ENCODE data around the gene PFN3. TPM values are rescaled to one million over a fixed set of nuclear protein-coding genes. Genes with fewer than 3 reads are reported as not detected.

PFN3 gene
- total and polyA plus RNA-seq, 2 of the 13 experiments (the other 11 are each of a cell fraction or from before 2014, with no cell fraction given): not detected

- 0 out of 2 replicates have a peak, but pooled peaks have one; percentile 22 for TF ChIP-seq ZNF3 (CRISPR knock-in tag; IDR thresholded peaks at IDR 0.05)
- peak in 1 of 2 experiments; percentile 74; a peak in 2 of 4 replicates for TF ChIP-seq KLF16 (CRISPR knock-in tag; IDR thresholded peaks at IDR 0.05)
- no peak for TF ChIP-seq ZSCAN5A (CRISPR knock-in tag; IDR thresholded peaks at IDR 0.05; ENCODE audit: borderline replicate concordance)
- peak; percentile 86 for TF ChIP-seq ZNF687 (CRISPR knock-in tag; IDR thresholded peaks at IDR 0.05)
- 0 out of 2 replicates have a peak, but pooled peaks have one; percentile 19 for TF ChIP-seq KDM4B (CRISPR knock-in tag; IDR thresholded peaks at IDR 0.05)
- TF ChIP-seq KDM2A (CRISPR knock-in tag; IDR thresholded peaks at IDR 0.05; ENCODE audit: borderline replicate concordance, low read depth): peak; percentile 77
- TF ChIP-seq BATF2 (CRISPR knock-in tag; IDR thresholded peaks at IDR 0.05): no peak
- TF ChIP-seq CREB1 (IDR thresholded peaks at IDR 0.05): peak; percentile 70
- peak; percentile 88 for TF ChIP-seq CREB1 (CRISPR knock-in tag; IDR thresholded peaks at IDR 0.05)
- TF ChIP-seq XRCC5 (optimal IDR thresholded peaks at IDR 0.05; ENCODE audit: low read length): peak; percentile 93
- no peak for TF ChIP-seq NFIC (IDR thresholded peaks at IDR 0.05; ENCODE audit: low read length)
- TF ChIP-seq PAWR (CRISPR knock-in tag; IDR thresholded peaks at IDR 0.05; ENCODE audit: borderline replicate concordance): no peak
- peak; percentile 99 for TF ChIP-seq ELF4 (CRISPR knock-in tag; IDR thresholded peaks at IDR 0.05; ENCODE audit: borderline replicate concordance)
- TF ChIP-seq SNRNP70 (IDR thresholded peaks at IDR 0.05; ENCODE audit: low read depth, low read length): no peak
- peak; percentile 28 for TF ChIP-seq IKZF4 (CRISPR knock-in tag; IDR thresholded peaks at IDR 0.05; ENCODE audit: borderline replicate concordance, low read depth, not compliant biosample characterization)
- peak; percentile 48; the same call in 1 of the 2 replicates for TF ChIP-seq ZNF580 (CRISPR knock-in tag; IDR thresholded peaks at IDR 0.05; ENCODE audit: borderline replicate concordance, low read depth)
- TF ChIP-seq RARA (CRISPR knock-in tag; IDR thresholded peaks at IDR 0.05): 0 out of 2 replicates have a peak, but pooled peaks have one; percentile 14
- no peak for TF ChIP-seq ZNF83 (CRISPR knock-in tag; IDR thresholded peaks at IDR 0.05; ENCODE audit: borderline replicate concordance)
- TF ChIP-seq ZNF430 (CRISPR knock-in tag; IDR thresholded peaks at IDR 0.05): peak; percentile 68; the same call in 1 of the 2 replicates
- peak; percentile 23; the same call in 1 of the 2 replicates for TF ChIP-seq ZNF770 (CRISPR knock-in tag; IDR thresholded peaks at IDR 0.05)
Measured at GRCh38 chr5:177351392-177352329, 48.8 kb downstream of the PFN3 start, which contains the start of gene LMAN2 (continued).

All from HepG2 (cell line).